ENCODE measurements around the gene PRX. TPM values are rescaled to one million over a fixed set of nuclear protein-coding genes. Genes with fewer than 3 reads are reported as not detected.

Gene PRX
- total RNA-seq, 1 experiment from 2014 or later = 1.6 TPM

- Mint-ChIP-seq H3K4me3 (ENCODE audit: low read depth, unreplicated experiment) (no peak overlapping the region), H3K36me3 (ENCODE audit: insufficient read depth, unreplicated experiment) (peaks cover 29% of the 10 kb centered on the region), H3K27me3 (ENCODE audit: unreplicated experiment) (no peaks in the 10 kb centered on the region), H3K9me3 (ENCODE audit: low read depth, unreplicated experiment) (no peaks in the 10 kb centered on the region), H3K4me1 (ENCODE audit: low read depth, unreplicated experiment) (no peaks in the 10 kb centered on the region), H3K27ac (ENCODE audit: unreplicated experiment) (no peak overlapping the region)
- BruUV-seq (replicated peaks) = no TSS peak
- no peak for DNase-seq
- TF ChIP-seq, protein P1, sequence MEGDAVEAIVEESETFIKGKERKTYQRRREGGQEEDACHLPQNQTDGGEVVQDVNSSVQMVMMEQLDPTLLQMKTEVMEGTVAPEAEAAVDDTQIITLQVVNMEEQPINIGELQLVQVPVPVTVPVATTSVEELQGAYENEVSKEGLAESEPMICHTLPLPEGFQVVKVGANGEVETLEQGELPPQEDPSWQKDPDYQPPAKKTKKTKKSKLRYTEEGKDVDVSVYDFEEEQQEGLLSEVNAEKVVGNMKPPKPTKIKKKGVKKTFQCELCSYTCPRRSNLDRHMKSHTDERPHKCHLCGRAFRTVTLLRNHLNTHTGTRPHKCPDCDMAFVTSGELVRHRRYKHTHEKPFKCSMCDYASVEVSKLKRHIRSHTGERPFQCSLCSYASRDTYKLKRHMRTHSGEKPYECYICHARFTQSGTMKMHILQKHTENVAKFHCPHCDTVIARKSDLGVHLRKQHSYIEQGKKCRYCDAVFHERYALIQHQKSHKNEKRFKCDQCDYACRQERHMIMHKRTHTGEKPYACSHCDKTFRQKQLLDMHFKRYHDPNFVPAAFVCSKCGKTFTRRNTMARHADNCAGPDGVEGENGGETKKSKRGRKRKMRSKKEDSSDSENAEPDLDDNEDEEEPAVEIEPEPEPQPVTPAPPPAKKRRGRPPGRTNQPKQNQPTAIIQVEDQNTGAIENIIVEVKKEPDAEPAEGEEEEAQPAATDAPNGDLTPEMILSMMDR (IDR thresholded peaks at IDR 0.05; ENCODE audit: unreplicated experiment) = no peak
- intact Hi-C loops (cut with micrococcal nuclease; ENCODE audit: unreplicated experiment) = no loop called here
- CTCF ChIA-PET = no interaction called here
Observed at GRCh38 chr19:40366697-40367561, 46.2 kb downstream of the PRX start.

GRCh38 chr19:40365613-40366401 lies 47.4 kb downstream of the PRX start:
- no peaks in the 10 kb centered on the region for H3K27me3 Mint-ChIP-seq (ENCODE audit: unreplicated experiment)
- peaks cover 27% of the 10 kb centered on the region for H3K36me3 Mint-ChIP-seq (ENCODE audit: insufficient read depth, unreplicated experiment)
- no TSS peak for BruUV-seq (replicated peaks)
- no peak overlapping the region for H3K27ac Mint-ChIP-seq (ENCODE audit: unreplicated experiment)
- DNase-seq = no peak
- H3K4me1 Mint-ChIP-seq (ENCODE audit: low read depth, unreplicated experiment) = no peaks in the 10 kb centered on the region
- CTCF ChIA-PET = no interaction called here
- no peak overlapping the region for H3K4me3 Mint-ChIP-seq (ENCODE audit: low read depth, unreplicated experiment)
- TF ChIP-seq, protein P1 (IDR thresholded peaks at IDR 0.05; ENCODE audit: unreplicated experiment) = no peak
- intact Hi-C loops (cut with micrococcal nuclease; ENCODE audit: unreplicated experiment) = no loop called here
- no peaks in the 10 kb centered on the region for H3K9me3 Mint-ChIP-seq (ENCODE audit: low read depth, unreplicated experiment)

DNA sequence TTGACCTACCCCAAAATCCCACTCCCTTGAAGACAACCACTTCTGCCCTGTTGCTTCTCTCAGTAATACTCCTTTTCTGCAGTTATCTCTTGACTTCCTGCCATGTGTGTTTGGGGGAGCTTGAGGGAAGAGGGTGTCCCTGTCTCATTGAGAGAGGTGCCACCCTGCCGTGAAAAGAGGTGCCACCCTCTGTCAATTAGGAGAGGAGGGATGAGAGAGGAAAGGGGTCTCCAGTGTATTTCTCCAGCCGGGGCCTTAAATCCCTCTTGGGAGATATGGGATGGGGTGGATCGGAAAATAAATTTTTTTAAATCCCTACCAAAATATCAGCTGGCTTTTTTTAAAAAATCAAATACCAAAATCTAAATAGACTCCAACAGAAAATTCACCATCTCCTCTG lies 48.2 kb downstream of the PRX start:
- no peaks in the 10 kb centered on the region for H3K9me3 Mint-ChIP-seq (ENCODE audit: low read depth, unreplicated experiment)
- TF ChIP-seq, protein P1 (IDR thresholded peaks at IDR 0.05; ENCODE audit: unreplicated experiment) = no peak
- H3K27ac Mint-ChIP-seq (ENCODE audit: unreplicated experiment) = no peak overlapping the region
- H3K36me3 Mint-ChIP-seq (ENCODE audit: insufficient read depth, unreplicated experiment) = peaks cover 26% of the 10 kb centered on the region
- H3K4me3 Mint-ChIP-seq (ENCODE audit: low read depth, unreplicated experiment) = no peak overlapping the region
- no peaks in the 10 kb centered on the region for H3K4me1 Mint-ChIP-seq (ENCODE audit: low read depth, unreplicated experiment)
- CTCF ChIA-PET = no interaction called here
- BruUV-seq (replicated peaks) = no TSS peak
- intact Hi-C loops (cut with micrococcal nuclease; ENCODE audit: unreplicated experiment) = no loop called here
- H3K27me3 Mint-ChIP-seq (ENCODE audit: unreplicated experiment) = no peaks in the 10 kb centered on the region
- DNase-seq = no peak

GRCh38 chr19:40363069-40363468 lies 50.1 kb downstream of the PRX start:
- CTCF ChIA-PET = no interaction called here
- no peak for DNase-seq
- no peaks in the 10 kb centered on the region for H3K4me1 Mint-ChIP-seq (ENCODE audit: low read depth, unreplicated experiment)
- BruUV-seq (replicated peaks) = no TSS peak
- no peak overlapping the region for H3K27ac Mint-ChIP-seq (ENCODE audit: unreplicated experiment)
- H3K9me3 Mint-ChIP-seq (ENCODE audit: low read depth, unreplicated experiment) = no peaks in the 10 kb centered on the region
- H3K4me3 Mint-ChIP-seq (ENCODE audit: low read depth, unreplicated experiment) = no peak overlapping the region
- intact Hi-C loops (cut with micrococcal nuclease; ENCODE audit: unreplicated experiment) = no loop called here
- peaks cover 22% of the 10 kb centered on the region for H3K36me3 Mint-ChIP-seq (ENCODE audit: insufficient read depth, unreplicated experiment)
- TF ChIP-seq, protein P1 (IDR thresholded peaks at IDR 0.05; ENCODE audit: unreplicated experiment) = no peak
- no peaks in the 10 kb centered on the region for H3K27me3 Mint-ChIP-seq (ENCODE audit: unreplicated experiment)

Measured in Calu3 (cell line).